H1 (cell line): ENCODE results near the gene ASB11. TPM values are rescaled to one million over a fixed set of nuclear protein-coding genes. Genes with fewer than 3 reads are reported as not detected.

Experiments
- CTCF ChIA-PET: fragments of 300-600 bp; sonication (Branson Sonifier 250); formaldehyde crosslinking; loops from one replicate; lab custom pipeline; 2021; ENCODE audit not compliant: partially characterized antibody; lab: Charles Lee
- POLR2A ChIA-PET: fragments of 300-600 bp; sonication (Branson Sonifier 250); formaldehyde crosslinking; loops from one replicate; lab custom pipeline; 2021; ENCODE audit warnings: inconsistent platforms; ENCODE audit not compliant: partially characterized antibody; lab: Charles Lee
- DNase-seq, 2 experiments: peaks; one replicate each; pipeline versions ENCODE4 v3.0.0 to v3.0.0-alpha.2; 2010 to 2022; ENCODE audit warnings: low spot score in 2 of 2, low read depth in 1 of 2, mixed read lengths in 1 of 2
- FAIRE-seq: peaks from 2 replicates; lab custom pipeline; 2011; peaks lifted over from hg19 to GRCh38; lab: Jason Lieb, UNC
- H2AFZ ChIP-seq: 2 replicates; pipeline ENCODE4 v1.8.1; 2012; ENCODE audit warnings: low read length, inconsistent platforms
- H2AK5ac ChIP-seq: 2 replicates; pipeline ENCODE4 v1.6.1; 2013; ENCODE audit warnings: low read depth, low read length
- H2BK120ac ChIP-seq: replicated peaks from 2 replicates; pipeline ENCODE3; 2013; ENCODE audit warnings: low read depth, low read length, inconsistent platforms
- H2BK12ac ChIP-seq: 2 replicates; pipeline ENCODE4 v1.6.1; 2013; ENCODE audit warnings: low read depth, low read length
- H2BK15ac ChIP-seq: 2 replicates; pipeline ENCODE4 v1.6.1; 2013; ENCODE audit warnings: low read length
- H2BK20ac ChIP-seq: 2 replicates; pipeline ENCODE4 v1.6.1; 2013; ENCODE audit warnings: low read length
- H2BK5ac ChIP-seq: 2 replicates; pipeline ENCODE4 v1.6.1; 2013; ENCODE audit warnings: low read depth, low read length
- H3K14ac ChIP-seq: 2 replicates; pipeline ENCODE4 v1.6.1; 2013; ENCODE audit warnings: inconsistent platforms; ENCODE audit not compliant: insufficient read length
- H3K18ac ChIP-seq: 2 replicates; pipeline ENCODE4 v1.6.1; 2013; ENCODE audit warnings: low read length; ENCODE audit errors: extremely low read depth
- H3K23ac ChIP-seq: 2 replicates; pipeline ENCODE4 v1.6.1; 2013; ENCODE audit warnings: inconsistent platforms; ENCODE audit not compliant: insufficient read length
- H3K23me2 ChIP-seq: 2 replicates; pipeline ENCODE4 v1.6.1; 2013; ENCODE audit warnings: low read depth, low read length
- H3K27ac ChIP-seq: 2 replicates; pipeline ENCODE4 v1.6.1; 2011; ENCODE audit warnings: low read depth, low read length, inconsistent platforms
- H3K27me3 ChIP-seq, 4 experiments: replicated peaks in 1 of 4; 1 replicate in 1 of 4; 2 replicates in 3 of 4; pipeline versions ENCODE4 v1.6.1 to v1.8.1; 2011 to 2013; ENCODE audit warnings: low read length in 3 of 4, mild to moderate bottlenecking in 3 of 4, inconsistent platforms in 2 of 4, mixed read lengths in 2 of 4, moderate library complexity in 1 of 4; ENCODE audit not compliant: control insufficient read depth in 3 of 4, insufficient read depth in 3 of 4; ENCODE audit errors: extremely low read depth in 1 of 4
- H3K36me3 ChIP-seq, 4 experiments: 2 replicates each; pipeline versions ENCODE4 v1.6.1 to v1.8.1; 2011 to 2013; ENCODE audit warnings: mild to moderate bottlenecking in 4 of 4, low read length in 3 of 4, moderate library complexity in 2 of 4, control low read depth in 1 of 4, inconsistent platforms in 1 of 4; ENCODE audit not compliant: insufficient read depth in 4 of 4, control insufficient read depth in 2 of 4
- H3K4ac ChIP-seq: replicated peaks from 2 replicates; pipeline ENCODE3; 2013; ENCODE audit warnings: low read length, low read depth, mixed read lengths, inconsistent platforms; ENCODE audit not compliant: insufficient read length
- H3K4me1 ChIP-seq, 4 experiments: replicated peaks in 1 of 4; 1 replicate in 1 of 4; 2 replicates in 3 of 4; pipeline versions ENCODE4 v1.6.1 to v1.8.1; 2011 to 2013; ENCODE audit warnings: low read length in 3 of 4, inconsistent platforms in 2 of 4, mixed read lengths in 1 of 4; ENCODE audit not compliant: insufficient read depth in 4 of 4, control insufficient read depth in 3 of 4
- H3K4me2 ChIP-seq, 2 experiments: 2 replicates each; pipeline versions ENCODE4 v1.6.1 to v1.8.1; 2011 to 2013; ENCODE audit warnings: low read depth in 2 of 2, low read length in 2 of 2, control low read depth in 1 of 2, inconsistent platforms in 1 of 2, mild to moderate bottlenecking in 1 of 2; ENCODE audit not compliant: insufficient read depth in 1 of 2
- H3K4me3 ChIP-seq, 4 experiments: fragments of 200-600, 300-600 bp in 1 of 4; sonication (generic), shearing (Covaris generic), sonication (Bioruptor Twin) in 1 of 4; 2 replicates each; pipeline versions ENCODE4 v1.5.1 to v1.8.1; 2011 to 2016; ENCODE audit warnings: low read length in 4 of 4, low read depth in 3 of 4, control low read depth in 2 of 4, inconsistent platforms in 2 of 4, mild to moderate bottlenecking in 2 of 4, mixed read lengths in 1 of 4, moderate library complexity in 1 of 4; ENCODE audit not compliant: insufficient read depth in 2 of 4; ENCODE audit errors: extremely low read depth in 1 of 4
- H3K56ac ChIP-seq: replicated peaks from 2 replicates; pipeline ENCODE3; 2013; ENCODE audit warnings: low read depth, mild to moderate bottlenecking, mixed read lengths, low read length, inconsistent platforms; ENCODE audit not compliant: insufficient read length
- H3K79me1 ChIP-seq: 2 replicates; pipeline ENCODE4 v1.6.1; 2013; ENCODE audit warnings: low read depth, low read length, control low read depth
- H3K79me2 ChIP-seq, 2 experiments: 2 replicates each; pipeline versions ENCODE4 v1.6.1 to v1.8.1; 2012 to 2013; ENCODE audit warnings: low read length in 2 of 2, mild to moderate bottlenecking in 2 of 2, inconsistent platforms in 1 of 2; ENCODE audit not compliant: insufficient read depth in 2 of 2, control insufficient read depth in 1 of 2
- H3K9ac ChIP-seq, 4 experiments: replicated peaks in 1 of 4; 1 replicate in 1 of 4; 2 replicates in 3 of 4; pipeline versions ENCODE4 v1.6.1 to v1.8.1; 2011 to 2013; ENCODE audit warnings: low read depth in 3 of 4, low read length in 3 of 4, control low read depth in 2 of 4, mild to moderate bottlenecking in 2 of 4, moderate library complexity in 2 of 4, inconsistent platforms in 1 of 4; ENCODE audit errors: extremely low read depth in 1 of 4
- H3K9me3 ChIP-seq, 2 experiments: 2 replicates each; pipeline versions ENCODE4 v1.6.1 to v1.8.1; 2012 to 2013; ENCODE audit warnings: mild to moderate bottlenecking in 2 of 2, moderate library complexity in 2 of 2, control low read depth in 1 of 2, inconsistent platforms in 1 of 2, low read depth in 1 of 2, low read length in 1 of 2, mixed read lengths in 1 of 2; ENCODE audit not compliant: insufficient read depth in 2 of 2
- H4K20me1 ChIP-seq, 2 experiments: replicated peaks in 1 of 2; 2 replicates each; pipeline versions ENCODE3 to v1.8.1; 2011 to 2013; ENCODE audit warnings: inconsistent platforms in 2 of 2, low read length in 2 of 2, mild to moderate bottlenecking in 1 of 2; ENCODE audit not compliant: insufficient read depth in 2 of 2, control insufficient read depth in 1 of 2
- H4K5ac ChIP-seq: 2 replicates; pipeline ENCODE4 v1.6.1; 2013; ENCODE audit warnings: low read length, low read depth, mixed read lengths, inconsistent platforms; ENCODE audit not compliant: insufficient read length
- H4K8ac ChIP-seq: 2 replicates; pipeline ENCODE4 v1.8.0; 2013; ENCODE audit warnings: mild to moderate bottlenecking, moderate library complexity, low read length, inconsistent platforms; ENCODE audit not compliant: insufficient read depth; ENCODE audit errors: extremely low read depth
- H4K91ac ChIP-seq: replicated peaks from 2 replicates; pipeline ENCODE3; 2013; ENCODE audit warnings: low read length, mixed read lengths, inconsistent platforms; ENCODE audit not compliant: insufficient read length
- ASH2L ChIP-seq: fragments of 200-600, 300-600 bp; sonication (generic); IDR thresholded peaks from one replicate; pipeline ENCODE4 v1.7.1; 2017; ENCODE audit warnings: low read length
- CBX8 ChIP-seq: fragments of 300-800, 300-1000 bp; sonication (generic); IDR thresholded peaks from 2 replicates; pipeline ENCODE4 v1.7.1; 2016; ENCODE audit warnings: low read depth, low read length, borderline replicate concordance
- GABPA ChIP-seq: IDR thresholded peaks from 2 replicates; pipeline ENCODE4 v1.6.1; 2011; ENCODE audit warnings: mild to moderate bottlenecking, low read length, moderate library complexity, borderline replicate concordance; ENCODE audit not compliant: insufficient read depth
- KDM5A ChIP-seq: fragments of 200-600 bp; IDR thresholded peaks from 2 replicates; pipeline ENCODE4 v1.7.1; 2012; ENCODE audit warnings: mild to moderate bottlenecking, low read length, inconsistent platforms, mixed read lengths
- RAD21 ChIP-seq, 2 experiments: IDR thresholded peaks in 1 of 2; conservative IDR thresholded peaks in 1 of 2; 2 replicates each; pipeline ENCODE4 v1.6.1; 2011; ENCODE audit warnings: low read depth in 2 of 2, low read length in 2 of 2, improper control_type of control experiment in 1 of 2, inconsistent platforms in 1 of 2, mild to moderate bottlenecking in 1 of 2, moderate library complexity in 1 of 2
- RBBP5 ChIP-seq: IDR thresholded peaks from 2 replicates; pipeline ENCODE4 v1.7.1; 2012; ENCODE audit warnings: low read depth, mild to moderate bottlenecking, inconsistent platforms, low read length, moderate library complexity, borderline replicate concordance
- YY1 ChIP-seq: IDR thresholded peaks from 2 replicates; pipeline ENCODE4 v1.6.1; 2011; ENCODE audit warnings: low read depth, mild to moderate bottlenecking, low read length
- WGBS, 2 experiments: shearing (Covaris generic) in 1 of 2; methylation state at CpG; one replicate each; pipeline versions ENCODE4 v1.1.6 to v1.1.7; 2013 to 2015; ENCODE audit warnings: low lambda C conversion rate in 2 of 2, mixed read lengths in 2 of 2, inconsistent platforms in 1 of 2, low coverage in 1 of 2, missing lambda C conversion rate in 1 of 2; ENCODE audit not compliant: insufficient replicate concordance in 2 of 2, insufficient coverage in 1 of 2, insufficient read length in 1 of 2; ENCODE audit errors: extremely low coverage in 1 of 2, missing lambda C conversion rate in 1 of 2; 5-methylcytosine and 5-hydroxymethylcytosine counted together
- polyA plus RNA-seq, 7 experiments: library from polyadenylated mRNA; depleted of rRNA in 3 of 7; stranded (reverse) in 5 of 7; unstranded in 2 of 7; fragments of >200 nt in 5 of 7; fragments of 200-250 nt in 2 of 7; gene quantifications; 1 replicate in 5 of 7; 2 replicates in 1 of 7; 4 replicates in 1 of 7; pipeline versions ENCODE4 v1.2.1 to v1.2.3, GENCODE V29; 2011 to 2013; ENCODE audit warnings: missing spikeins in 2 of 7, mixed read lengths in 2 of 7
- total RNA-seq: library from RNA; stranded (reverse); fragmentation: NEBNext Ultra II Directional; extraction: Animal tissue kit (Norgen Biotek cat#: 25700); gene quantifications from 2 replicates; pipeline ENCODE4 v1.2.1, GENCODE V29; 2021
- TF ChIP-seq, protein P1 (sequence below): IDR thresholded peaks from 2 replicates; pipeline ENCODE4 v1.6.1; 2011; ENCODE audit warnings: low read length, improper control_type of control experiment
- TF ChIP-seq, protein P2 (sequence below), 3 experiments: IDR thresholded peaks; 1 replicate in 2 of 3; 2 replicates in 1 of 3; pipeline versions ENCODE4 v1.5.1 to v1.6.1; 2011; ENCODE audit warnings: low read length in 3 of 3, mild to moderate bottlenecking in 3 of 3, inconsistent platforms in 2 of 3, low read depth in 1 of 3, moderate library complexity in 1 of 3; ENCODE audit not compliant: insufficient read depth in 1 of 3; ENCODE audit errors: control extremely low read depth in 1 of 3

The ASB11 gene
- total and polyA plus RNA-seq, 2 of the 8 experiments (the other 6 are each of a cell fraction or from before 2014, with no cell fraction given), result not detected

DNA sequence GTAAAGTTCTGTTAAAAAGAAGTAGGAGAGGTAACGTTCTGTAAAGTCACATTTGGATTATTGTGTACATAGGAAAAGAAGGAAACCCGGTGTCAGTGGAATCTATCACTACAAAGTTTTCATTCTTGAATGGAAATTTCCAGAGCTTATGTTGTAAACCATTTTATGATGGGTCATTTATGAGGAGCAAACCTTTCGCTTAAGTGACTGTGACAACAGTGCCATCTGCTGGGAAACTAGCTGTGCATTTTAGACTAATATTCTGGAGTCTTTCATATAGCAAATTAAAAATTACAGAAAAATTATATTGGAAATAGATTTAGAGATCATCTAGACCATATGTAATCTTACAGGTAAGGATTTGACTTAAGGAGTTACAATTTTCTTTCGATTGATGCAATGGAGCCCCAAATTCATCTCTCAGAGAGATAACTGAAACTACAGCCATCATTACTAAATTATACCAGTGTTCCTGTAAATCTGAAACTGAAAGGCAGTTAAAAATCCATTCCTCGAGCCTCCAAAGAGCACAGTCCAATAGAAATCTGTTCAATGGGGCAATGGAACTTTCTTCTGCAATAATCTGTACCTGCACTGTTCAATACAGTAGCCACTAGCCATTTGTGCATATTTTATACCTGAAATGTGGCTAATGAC lies 72.4 kb downstream of the ASB11 start:
- no peaks in the 10 kb centered on the region for H3K27me3 ChIP-seq
- H3K18ac ChIP-seq, result no peak overlapping the region
- H2BK15ac ChIP-seq, result no peak overlapping the region
- no peak overlapping the region for H3K4me3 ChIP-seq
- FAIRE-seq (no peak), DNase-seq (no peak)
- no peaks in the 10 kb centered on the region for H4K20me1 ChIP-seq
- no peak overlapping the region for H2BK20ac ChIP-seq
- H2BK120ac ChIP-seq, result no peak overlapping the region
- H3K79me1 ChIP-seq, result no peaks in the 10 kb centered on the region
- H2BK12ac ChIP-seq, result no peak overlapping the region
- H2BK5ac ChIP-seq, result no peak overlapping the region
- no peak overlapping the region for H3K23ac ChIP-seq
- no peaks in the 10 kb centered on the region for H3K9me3 ChIP-seq
- no peak overlapping the region for H3K27ac ChIP-seq
- ChIA-PET CTCF (interaction anchor here (0.6 to 1.5 kb wide), 6 partner anchors 9 to 135 kb away, joined by 3 read pairs; no protein-coding TSS in a partner anchor), POLR2A (no interaction called here)
- 28% methylated on average over 4 of the region's 5 CpGs; no CpG with 5 or more reads in 1 of the 2 experiments for WGBS, 2 experiments
- no peak overlapping the region for H3K56ac ChIP-seq
- no peak overlapping the region for H3K9ac ChIP-seq
- no peak overlapping the region for H2AFZ ChIP-seq
- no peak overlapping the region for H4K91ac ChIP-seq
- no peaks in the 10 kb centered on the region for H3K36me3 ChIP-seq
- no peaks in the 10 kb centered on the region for H3K23me2 ChIP-seq
- no peak overlapping the region for H2AK5ac ChIP-seq
- no peak overlapping the region for H3K4me2 ChIP-seq
- H4K5ac ChIP-seq, result no peak overlapping the region
- no peak overlapping the region for H3K4ac ChIP-seq
- no peaks in the 10 kb centered on the region for H3K79me2 ChIP-seq
- TF ChIP-seq CBX8 (no peak), GABPA (no peak), KDM5A (no peak), RBBP5 (no peak), ASH2L (no peak), RAD21 (IDR thresholded peaks at IDR 0.05 in 1 of 2, conservative IDR thresholded peaks at IDR 0.05 in 1 of 2; ENCODE audit: low read depth in 2 of 2, low read length in 2 of 2) (peak; percentile 58 to 59), YY1 (no peak)
- TF ChIP-seq, protein P1, sequence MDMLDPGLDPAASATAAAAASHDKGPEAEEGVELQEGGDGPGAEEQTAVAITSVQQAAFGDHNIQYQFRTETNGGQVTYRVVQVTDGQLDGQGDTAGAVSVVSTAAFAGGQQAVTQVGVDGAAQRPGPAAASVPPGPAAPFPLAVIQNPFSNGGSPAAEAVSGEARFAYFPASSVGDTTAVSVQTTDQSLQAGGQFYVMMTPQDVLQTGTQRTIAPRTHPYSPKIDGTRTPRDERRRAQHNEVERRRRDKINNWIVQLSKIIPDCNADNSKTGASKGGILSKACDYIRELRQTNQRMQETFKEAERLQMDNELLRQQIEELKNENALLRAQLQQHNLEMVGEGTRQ, result no peak
- TF ChIP-seq, protein P2, sequence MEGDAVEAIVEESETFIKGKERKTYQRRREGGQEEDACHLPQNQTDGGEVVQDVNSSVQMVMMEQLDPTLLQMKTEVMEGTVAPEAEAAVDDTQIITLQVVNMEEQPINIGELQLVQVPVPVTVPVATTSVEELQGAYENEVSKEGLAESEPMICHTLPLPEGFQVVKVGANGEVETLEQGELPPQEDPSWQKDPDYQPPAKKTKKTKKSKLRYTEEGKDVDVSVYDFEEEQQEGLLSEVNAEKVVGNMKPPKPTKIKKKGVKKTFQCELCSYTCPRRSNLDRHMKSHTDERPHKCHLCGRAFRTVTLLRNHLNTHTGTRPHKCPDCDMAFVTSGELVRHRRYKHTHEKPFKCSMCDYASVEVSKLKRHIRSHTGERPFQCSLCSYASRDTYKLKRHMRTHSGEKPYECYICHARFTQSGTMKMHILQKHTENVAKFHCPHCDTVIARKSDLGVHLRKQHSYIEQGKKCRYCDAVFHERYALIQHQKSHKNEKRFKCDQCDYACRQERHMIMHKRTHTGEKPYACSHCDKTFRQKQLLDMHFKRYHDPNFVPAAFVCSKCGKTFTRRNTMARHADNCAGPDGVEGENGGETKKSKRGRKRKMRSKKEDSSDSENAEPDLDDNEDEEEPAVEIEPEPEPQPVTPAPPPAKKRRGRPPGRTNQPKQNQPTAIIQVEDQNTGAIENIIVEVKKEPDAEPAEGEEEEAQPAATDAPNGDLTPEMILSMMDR (IDR thresholded peaks at IDR 0.05; ENCODE audit: control extremely low read depth in 1 of 3, insufficient read depth in 1 of 3, low read depth in 1 of 3, low read length in 3 of 3), result peak in 2 of 3 experiments; percentile 14 to 32; a peak in 2 of 4 replicates
- no peaks in the 10 kb centered on the region for H3K4me1 ChIP-seq
- no peak overlapping the region for H3K14ac ChIP-seq
- no peak overlapping the region for H4K8ac ChIP-seq
